ENCODE results near the gene IQUB. TPM values are rescaled to one million over a fixed set of nuclear protein-coding genes. Genes with fewer than 3 reads are reported as not detected.
A peak's percentile ranks its signal among the peaks of the same experiment; 100 is the strongest.
"Not testable (repeated sequence)": the region's sequence is repeated elsewhere in the genome, so short reads cannot be mapped to it uniquely, and the experiment has no call there.

Gene IQUB
- total and polyA plus RNA-seq, 2 experiments from 2014 or later, result 0.20 to 3.5 TPM

- Histone ChIP-seq H3K36me3 (no peaks in the 10 kb centered on the region), H3K4me3 (no peak overlapping the region), H3K27me3 (no peaks in the 10 kb centered on the region), H3K4me1 (ENCODE audit: low read depth) (no peaks in the 10 kb centered on the region), H3K9me3 (ENCODE audit: low read depth) (no peaks in the 10 kb centered on the region), H3K27ac (no peak overlapping the region)
- no peak for TF ChIP-seq CTCF (IDR thresholded peaks at IDR 0.05; ENCODE audit: low read depth, low read length)
- DNase-seq (ENCODE audit: low read depth in 1 of 2, low spot score in 1 of 2), result peak in 1 of 2 donors; percentile 90
Measured at GRCh38 chr7:123410273-123410904, 124.0 kb downstream of the IQUB start.

GRCh38 chr7:123407951-123408350 lies 126.4 kb downstream of the IQUB start:
- H3K4me3 ChIP-seq; H3K27ac ChIP-seq; H3K9me3 ChIP-seq (ENCODE audit: low read depth); H3K4me1 ChIP-seq (ENCODE audit: low read depth); H3K27me3 ChIP-seq; H3K36me3 ChIP-seq; DNase-seq (ENCODE audit: low read depth in 1 of 2, low spot score in 1 of 2): not testable (repeated sequence)

Other genes with a start within 250 kb of the IQUB start
- 63.9 and 64.0 TPM in 2 replicates for gene NDUFA5, start 23.2 kb upstream of the IQUB start, total RNA-seq
- gene NDUFA5, start 23.2 kb upstream of the IQUB start, polyA plus RNA-seq, result 216 and 217 TPM in 2 replicates
- not detected in 2 replicates for gene ASB15, start 67.2 kb upstream of the IQUB start, total RNA-seq
- not detected in 2 replicates for gene ASB15, start 67.2 kb upstream of the IQUB start, polyA plus RNA-seq
- 19.7 and 24.3 TPM in 2 replicates for gene LMOD2, start 121.3 kb upstream of the IQUB start, total RNA-seq
- gene LMOD2, start 121.3 kb upstream of the IQUB start, polyA plus RNA-seq, result 13.6 and 19.8 TPM in 2 replicates
- gene WASL, start 214.4 kb upstream of the IQUB start, total RNA-seq, result 19.7 and 25.7 TPM in 2 replicates
- 36.8 and 45.4 TPM in 2 replicates for gene WASL, start 214.4 kb upstream of the IQUB start, polyA plus RNA-seq